HG03045 (cell line): ENCODE results near the gene SLIT3.

Source experiments
- ATAC-seq: cut with Tn5 transposase; IDR thresholded peaks from one replicate; pipeline ENCODE4 v1.9.1; 2021; ENCODE audit warnings: mild to moderate bottlenecking, moderate library complexity; ENCODE audit not compliant: unreplicated experiment

The SLIT3 gene

DNA sequence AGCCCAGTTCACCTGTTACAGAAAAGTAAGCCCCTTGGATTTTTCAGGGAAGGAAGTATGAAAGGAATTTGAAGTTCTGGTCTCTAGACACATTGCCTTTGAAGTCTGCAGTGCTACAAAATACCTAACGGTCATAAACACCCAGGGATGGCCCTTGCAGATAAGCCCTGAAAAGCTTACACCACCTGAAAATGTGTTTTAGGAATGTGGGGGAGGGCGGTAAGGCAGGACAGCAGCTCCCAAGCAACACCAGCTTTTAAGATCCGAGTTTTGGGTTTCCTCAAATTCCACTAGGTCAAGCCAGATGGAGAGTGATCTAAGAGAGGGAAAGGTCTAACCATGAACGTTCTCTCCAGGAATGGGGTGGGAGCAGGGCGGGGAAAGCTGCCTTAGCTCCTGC is 607.6 kb downstream of the SLIT3 start:
- ATAC-seq, result no peak

DNA sequence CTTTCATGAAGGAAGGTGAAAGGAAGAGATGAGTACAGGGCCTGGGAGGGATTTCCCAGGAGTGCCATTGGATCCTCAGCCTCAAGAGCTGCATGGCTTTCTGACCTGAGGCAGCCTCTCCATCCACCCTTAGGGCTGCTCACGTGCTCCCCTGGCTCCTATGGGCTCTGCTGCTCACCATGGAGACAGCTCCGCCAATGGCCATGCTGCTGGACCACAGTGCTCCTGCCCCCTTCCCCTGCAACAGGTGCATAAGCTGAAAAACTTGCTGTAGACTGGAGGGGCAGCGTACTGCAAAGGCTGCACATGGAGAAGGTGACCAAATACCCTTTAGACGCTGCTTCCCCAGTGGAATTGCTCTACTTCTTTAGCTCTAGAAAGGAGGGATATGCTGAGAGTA is 609.0 kb downstream of the SLIT3 start:
- ATAC-seq, result no peak

DNA sequence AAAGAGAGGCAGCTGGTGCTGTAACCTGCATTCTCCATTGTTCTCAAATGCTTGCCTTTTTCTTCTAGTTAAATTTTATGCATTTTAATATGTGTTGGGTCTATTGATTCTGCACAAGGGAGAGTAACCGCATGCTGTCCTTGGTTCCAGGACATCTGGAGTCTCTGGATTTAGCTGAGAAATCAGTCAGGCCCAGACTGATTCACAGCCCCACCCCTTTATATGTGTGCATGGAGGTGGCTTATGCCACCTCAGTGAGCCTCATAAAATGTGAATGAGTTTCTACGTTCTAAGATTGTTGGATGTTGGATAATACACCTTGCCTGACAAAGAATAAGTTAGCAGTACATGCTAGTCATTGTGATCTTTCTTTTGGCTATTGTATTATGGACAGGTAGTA is 611.7 kb downstream of the SLIT3 start:
- no peak for ATAC-seq

DNA sequence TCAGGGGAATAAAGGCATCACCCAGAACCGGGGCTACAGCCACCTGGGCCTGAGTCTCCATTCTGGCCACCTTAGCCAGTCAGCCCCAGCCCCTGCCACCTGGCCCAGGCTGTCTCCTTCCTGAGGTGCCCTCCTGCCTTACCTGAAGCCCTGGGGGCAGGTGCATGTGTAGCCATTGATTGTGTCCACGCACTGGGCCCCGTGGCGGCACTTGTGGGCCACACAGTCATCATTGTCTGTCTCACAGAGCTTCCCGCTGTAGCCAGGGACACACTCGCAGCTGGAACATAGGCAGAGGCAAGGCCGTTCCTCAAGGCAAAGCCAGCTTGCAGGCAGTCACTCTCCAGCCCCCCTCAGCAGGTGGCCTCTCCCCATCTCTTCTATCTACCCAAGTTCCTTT is 614.1 kb downstream of the SLIT3 start:
- no peak for ATAC-seq

DNA sequence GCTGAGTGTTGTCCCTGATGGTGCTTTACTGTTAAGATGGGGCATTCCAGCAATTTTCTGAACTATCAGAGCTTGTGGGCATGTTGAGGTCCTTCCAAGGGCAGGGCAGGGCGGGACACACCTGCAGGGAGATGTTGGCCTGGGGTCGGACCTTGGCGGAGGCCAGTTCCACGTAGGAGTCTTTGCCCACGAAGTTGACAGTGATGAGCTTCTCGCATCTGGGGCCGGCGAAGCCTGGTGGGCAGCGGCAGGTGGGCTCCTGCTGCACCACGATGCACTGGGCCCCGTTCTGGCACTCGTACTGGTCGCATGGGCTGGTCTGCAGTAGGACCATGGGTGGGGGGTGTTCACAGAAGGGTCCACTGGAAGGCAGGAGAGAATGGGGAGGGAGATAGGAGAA is 615.4 kb downstream of the SLIT3 start:
- ATAC-seq, result no peak

DNA sequence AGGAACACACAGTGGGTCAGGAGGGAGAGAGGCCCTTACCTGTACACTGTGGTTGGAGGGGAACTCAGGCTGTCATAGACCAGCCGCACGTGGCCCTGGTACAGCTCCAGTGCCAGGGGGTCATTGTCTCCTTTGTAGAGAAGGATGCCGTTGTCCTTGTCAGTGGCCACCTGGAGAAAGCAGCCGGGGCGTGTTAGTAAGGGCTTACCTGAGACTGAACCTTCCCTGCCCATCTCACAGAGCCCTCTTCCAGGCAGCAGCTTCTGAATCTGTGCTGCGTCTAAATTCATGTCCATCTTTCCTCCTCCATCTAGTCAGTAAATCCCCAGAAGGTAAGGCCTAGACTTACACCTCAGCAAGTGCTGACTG is 617.0 kb downstream of the SLIT3 start:
- ATAC-seq, result no peak

DNA sequence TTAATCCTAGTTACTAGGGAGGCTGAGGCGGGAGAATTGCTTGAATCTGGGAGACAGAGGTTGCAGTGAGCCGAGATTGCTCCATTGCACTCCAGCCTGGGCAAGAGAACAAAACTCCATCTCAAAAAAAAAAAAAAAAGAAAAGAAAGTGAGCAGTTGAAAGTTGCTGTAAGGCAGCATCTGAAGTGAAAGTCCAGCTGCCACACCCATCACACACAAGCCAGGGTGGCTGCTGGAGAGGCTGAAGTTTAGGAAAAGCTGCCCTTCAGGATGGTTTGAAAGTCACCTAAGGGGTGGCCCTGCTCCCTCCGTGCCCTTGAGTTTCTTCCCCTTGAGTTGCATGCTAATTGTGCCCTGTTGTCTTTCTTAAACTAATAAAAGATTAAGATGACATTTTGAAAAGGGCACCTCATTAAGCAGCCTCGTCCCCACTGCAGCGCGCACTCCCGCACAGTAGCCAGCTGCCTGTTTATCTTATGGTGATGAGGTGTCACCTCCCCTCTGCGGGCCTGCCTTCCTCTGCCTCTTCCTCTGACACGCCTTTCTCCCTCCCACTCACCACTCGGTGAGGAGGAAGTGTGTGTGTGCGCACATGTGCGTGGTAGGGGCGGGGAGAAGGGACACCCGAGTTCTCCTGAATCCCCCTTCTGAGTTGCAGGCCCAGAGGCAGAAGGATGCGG is 617.6 kb downstream of the SLIT3 start:
- no peak for ATAC-seq

DNA sequence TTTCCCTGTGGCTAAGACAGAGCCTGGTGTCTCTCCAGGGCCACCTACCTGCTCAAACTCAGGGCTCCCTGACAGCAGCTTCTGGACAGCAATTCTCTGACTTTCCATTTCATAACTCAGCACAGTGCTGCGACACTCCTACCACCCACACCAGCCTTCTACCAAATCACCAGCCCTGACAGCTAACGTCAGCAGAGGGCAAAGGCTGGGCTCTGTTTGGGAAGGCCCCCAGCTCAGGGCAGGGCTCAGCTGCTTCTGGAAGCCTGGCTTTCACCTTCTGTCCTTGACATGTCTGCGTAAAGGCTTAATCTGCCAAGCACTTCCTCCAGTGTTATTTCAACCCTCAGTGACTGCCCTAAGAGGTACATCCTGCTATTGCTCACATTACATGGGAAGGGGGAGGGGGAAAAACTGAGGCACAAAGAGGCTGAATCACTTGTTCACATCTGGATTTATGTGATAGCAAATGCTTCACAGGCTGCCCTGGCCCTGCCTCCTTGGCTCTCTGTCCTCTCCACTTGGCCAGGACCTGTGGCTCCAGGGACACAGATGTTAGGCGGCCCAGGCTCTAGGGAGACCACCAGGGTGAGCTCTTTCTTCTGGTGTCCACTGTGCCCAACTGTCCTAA is 619.3 kb downstream of the SLIT3 start:
- no peak for ATAC-seq

DNA sequence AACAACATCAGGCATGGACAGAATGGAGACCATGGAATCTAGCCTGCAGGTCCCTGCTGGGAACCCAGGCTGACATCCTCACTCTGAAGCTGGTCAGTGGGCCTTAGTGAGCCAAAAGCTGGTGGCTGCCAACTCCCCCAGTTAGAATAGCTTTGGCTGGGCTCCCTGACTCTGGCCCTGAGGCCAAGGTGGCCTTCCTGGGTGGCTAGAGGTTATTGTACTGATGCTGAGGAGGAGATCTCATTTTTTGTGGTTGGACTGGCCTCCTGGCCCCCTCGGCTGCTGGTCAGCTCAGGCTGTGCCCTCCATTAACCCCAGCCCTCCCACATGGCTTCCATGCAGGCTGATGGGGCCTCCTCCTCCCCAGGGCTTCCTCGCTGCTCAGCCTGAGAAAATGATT is 620.5 kb downstream of the SLIT3 start:
- ATAC-seq, result no peak

DNA sequence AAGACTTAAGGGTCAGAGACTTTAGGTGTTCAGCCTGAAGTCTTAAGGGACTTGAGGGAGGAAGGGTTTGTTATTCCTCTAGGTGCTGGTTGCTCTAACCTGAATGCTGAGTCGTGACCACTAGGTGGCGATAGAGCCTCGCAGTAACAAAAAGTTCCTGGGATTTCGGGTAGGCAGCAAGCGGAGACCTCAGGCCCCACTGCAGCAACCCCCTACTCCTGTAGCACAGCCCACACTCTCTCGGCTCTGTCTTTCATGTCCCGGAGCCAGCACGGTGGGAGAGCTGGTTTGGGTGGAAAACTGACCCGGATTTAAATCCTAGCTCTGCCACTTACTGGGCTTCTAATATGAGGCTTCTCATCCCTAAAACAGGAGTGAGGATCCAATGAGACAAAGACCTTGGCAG is 621.4 kb downstream of the SLIT3 start:
- peak; percentile 47 for ATAC-seq

DNA sequence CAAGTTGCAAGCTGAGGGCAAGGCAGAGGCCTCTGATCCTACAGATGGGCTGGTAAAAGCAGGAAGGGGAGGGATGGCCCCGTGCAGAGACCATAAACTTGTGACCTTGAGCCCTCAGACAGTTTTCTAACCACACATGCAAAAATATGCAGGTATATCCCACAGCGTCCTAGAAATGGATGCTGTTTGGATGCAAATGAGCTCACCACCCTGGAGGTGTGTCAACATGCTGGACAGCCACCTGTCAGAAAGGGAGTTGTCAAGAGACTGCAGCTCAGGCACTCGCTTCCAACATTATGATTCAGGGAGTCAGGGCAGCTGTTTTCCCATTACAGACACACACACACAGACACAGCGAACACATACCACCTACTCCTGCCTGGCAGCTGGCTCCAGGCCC is 624.4 kb downstream of the SLIT3 start:
- ATAC-seq, result no peak

DNA sequence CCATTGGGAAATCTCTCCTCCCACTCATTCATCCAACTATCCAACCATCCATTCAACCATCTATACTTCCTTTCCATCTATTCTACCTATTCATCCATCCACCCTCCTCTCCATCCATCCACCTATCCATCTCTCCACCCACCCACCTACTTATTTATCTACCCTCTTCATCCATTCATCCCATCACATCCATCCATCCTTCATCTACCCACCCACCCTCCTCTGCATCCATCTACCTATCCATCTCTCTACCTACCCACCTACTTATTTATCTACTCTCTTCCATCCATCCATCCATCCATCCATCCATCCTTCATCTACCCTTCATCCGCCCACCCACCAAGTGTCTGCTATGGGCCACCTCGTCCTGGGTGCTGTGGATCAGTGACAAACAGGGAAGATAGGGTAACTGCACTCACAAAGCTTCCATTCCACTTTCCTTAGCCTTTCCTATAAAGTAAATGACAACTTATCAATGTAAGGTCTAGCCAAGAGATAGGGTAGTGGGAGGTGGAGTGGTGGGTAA is 625.0 kb downstream of the SLIT3 start:
- no peak for ATAC-seq

DNA sequence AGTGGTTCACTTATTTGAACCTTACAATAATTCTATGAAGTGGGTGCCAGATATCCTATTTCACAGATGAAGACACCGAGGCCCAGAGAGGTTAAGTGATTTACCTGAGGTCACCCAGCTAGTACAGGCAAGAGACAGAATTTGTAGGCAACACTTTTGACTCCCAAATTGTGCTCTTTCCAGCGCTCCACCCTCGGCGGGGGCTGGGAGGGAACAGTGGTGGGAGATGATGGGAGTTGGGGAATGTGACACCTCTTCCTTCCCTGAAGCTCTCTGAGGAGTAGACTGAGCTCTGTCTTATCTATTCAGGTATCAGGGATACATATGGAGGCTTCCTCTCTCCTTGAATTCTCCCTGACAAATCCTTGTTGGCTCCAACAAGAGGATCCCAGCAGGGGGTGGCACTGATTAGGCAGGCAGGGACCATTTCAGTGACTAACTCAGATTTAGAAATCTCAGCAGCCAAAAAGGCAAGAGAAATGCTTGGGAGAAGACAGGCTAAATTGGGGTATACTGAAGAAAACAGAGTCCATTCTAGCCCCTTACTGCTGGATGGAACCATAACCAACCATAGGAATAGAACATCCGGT is 626.0 kb downstream of the SLIT3 start:
- no peak for ATAC-seq

DNA sequence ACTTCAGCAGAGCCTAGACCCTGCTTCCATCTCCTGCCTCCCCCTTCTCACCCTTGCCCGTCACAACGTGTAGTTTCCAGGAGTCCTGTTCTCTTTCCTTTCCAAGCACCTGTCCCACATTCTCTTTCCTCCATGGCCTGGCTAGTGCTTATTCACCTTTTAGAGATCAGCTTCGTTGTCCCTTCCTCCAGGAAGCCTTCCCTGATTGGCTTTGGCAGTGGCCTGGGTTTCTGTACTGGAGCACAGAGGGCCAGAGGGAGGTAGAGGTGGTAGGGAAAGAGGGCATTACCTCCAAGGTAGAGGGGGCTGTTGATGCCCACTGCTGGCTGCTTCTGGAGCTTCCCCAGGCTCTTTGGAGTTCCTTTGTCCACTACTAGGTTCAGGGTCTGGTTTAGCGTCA is 628.1 kb downstream of the SLIT3 start:
- no peak for ATAC-seq

DNA sequence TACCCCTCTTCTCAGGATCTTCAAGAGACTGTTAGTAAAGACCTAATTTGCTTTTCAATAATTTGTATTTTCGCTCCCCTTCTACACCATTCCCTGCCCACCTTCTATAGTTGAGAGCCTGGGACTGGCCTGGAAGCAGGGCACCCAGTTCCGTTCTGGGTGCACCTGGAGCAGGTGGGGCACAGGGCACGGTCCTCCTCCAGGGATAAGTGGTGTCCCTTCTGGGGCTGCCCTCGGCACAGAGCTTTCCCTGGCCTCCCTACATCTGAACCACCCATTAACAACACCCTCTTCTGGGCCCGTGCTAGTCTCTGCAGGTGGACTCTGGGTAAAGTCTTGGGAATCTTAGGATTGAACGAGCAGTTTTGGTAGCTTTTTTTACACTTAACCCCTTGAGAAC is 628.9 kb downstream of the SLIT3 start:
- ATAC-seq, result no peak

DNA sequence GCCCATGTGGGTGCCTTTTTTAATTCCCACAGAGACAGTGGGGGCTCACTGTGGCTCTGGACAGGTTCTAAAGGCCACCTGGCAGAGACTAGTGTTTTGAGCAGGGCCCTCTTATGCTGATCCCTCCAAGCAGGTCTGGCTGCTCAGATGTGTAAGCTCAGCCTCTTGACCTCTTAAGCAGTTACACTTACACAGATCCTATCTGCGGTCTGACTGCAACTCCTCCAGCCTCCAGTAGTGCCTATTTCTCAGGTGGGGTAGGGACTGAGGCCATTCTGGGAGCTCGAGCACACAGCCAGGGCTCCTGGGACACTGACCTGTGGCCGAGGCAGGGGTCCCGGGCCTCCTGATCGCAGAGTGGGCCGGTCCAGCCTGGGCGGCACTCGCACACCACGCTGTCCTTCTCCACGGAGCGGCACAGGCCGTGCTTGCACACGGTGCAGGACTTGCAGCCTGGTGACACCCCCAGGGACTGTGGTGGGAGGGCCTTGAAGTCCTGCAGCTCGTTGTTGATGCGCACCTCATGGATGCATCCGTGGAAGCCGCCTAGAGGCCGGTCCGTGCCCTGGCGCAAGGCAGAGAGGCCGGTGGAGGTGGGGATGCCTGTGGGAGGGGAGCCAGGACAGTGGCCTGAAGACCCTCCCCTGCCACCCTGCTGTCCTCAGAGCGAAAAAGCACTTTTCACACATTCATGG is 629.9 kb downstream of the SLIT3 start:
- no peak for ATAC-seq

DNA sequence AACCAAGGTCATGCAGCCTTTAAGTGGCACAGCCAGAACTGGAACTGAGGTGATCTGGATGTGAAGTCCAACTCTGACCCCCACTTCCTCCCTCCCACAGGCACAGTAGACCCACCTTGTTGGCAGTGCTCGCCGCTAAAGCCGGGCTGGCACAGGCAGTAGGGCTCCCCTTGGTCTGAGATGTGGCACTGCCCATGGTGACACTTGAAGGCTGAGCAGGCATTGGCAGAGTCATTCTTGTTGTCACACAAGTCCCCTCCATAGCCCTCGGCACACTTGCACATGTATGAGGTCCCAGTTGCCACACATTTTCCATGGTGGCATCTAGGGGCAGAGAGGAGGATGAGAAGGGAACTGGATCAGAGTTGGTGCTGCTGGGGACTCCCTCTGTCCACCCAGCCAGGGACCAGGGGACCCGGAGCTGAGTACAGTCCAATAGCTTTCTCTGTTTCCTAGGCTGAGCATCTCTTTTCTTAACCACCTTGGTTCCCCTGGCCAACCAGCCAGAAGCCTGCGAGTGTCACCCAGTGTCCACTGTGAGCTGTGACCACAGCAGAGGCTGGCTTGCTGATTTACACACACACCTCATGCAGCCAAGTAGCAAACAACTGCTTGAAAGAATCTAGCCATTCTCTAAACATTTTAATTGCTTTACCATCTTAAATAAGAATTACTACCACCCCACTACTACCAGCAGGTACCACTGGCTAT is 631.1 kb downstream of the SLIT3 start:
- ATAC-seq, result no peak

DNA sequence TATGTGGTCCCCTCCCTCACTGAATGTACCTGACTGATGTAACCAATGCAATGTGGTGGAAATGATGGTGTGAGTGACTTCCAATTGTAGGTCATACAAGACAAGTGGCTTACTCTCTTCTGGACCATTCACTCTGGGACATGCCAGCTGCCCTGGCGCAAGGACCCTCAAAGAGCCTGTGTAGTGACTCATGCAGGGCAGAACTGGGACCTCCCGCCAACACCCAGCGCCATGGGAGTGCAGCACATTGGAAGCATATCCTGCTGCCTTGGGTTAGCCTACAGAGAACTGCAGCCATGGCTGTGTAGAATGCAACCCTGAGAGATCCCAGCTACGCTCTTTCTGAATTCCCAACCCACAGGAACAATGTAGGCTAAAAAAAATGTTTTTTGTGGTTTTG is 631.8 kb downstream of the SLIT3 start:
- no peak for ATAC-seq

DNA sequence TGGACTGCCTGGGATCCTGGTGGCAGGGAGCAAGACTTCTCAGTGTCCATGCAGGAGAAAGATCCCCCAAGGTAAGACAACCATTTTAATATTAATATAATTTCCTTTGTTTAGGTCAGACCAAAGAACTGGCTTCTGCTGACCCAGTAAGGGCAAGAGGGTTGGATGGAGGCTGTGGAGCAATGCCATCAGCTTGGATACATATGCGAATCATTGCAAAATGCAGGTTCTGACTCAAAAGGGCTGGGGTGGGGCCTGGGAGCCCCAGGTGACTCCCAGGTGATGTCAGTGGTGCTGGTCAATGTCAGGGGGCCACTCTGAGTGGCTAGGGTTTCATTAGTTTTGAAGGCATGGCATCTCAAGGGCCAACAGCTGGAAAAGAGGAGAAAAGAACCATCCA is 632.9 kb downstream of the SLIT3 start:
- ATAC-seq, result no peak

DNA sequence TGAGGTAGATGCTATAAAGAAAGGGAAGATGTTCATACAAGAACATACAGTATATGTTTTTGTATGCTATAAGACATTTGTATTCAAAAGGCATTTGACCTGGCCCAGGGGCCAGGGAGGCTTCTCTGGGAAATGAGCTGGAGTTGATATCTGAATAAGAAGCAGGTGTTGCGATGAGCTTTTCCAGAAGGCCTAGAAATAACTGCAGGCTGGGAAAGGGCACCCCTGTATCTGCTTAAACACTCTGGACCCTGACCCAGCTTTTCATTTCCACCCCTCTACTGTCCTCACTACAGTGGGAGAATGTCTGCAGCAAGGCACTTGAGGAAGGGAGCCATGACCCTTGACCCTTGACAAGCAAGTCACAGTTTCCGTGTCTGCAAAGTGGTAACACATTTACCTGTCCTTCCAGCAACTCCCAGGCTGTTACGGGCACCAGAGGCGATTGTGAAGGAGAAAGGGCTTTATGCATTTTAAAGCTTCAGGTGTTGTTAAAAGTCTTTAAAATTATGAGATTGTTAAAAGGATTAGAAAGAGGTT is 633.6 kb downstream of the SLIT3 start:
- no peak for ATAC-seq

DNA sequence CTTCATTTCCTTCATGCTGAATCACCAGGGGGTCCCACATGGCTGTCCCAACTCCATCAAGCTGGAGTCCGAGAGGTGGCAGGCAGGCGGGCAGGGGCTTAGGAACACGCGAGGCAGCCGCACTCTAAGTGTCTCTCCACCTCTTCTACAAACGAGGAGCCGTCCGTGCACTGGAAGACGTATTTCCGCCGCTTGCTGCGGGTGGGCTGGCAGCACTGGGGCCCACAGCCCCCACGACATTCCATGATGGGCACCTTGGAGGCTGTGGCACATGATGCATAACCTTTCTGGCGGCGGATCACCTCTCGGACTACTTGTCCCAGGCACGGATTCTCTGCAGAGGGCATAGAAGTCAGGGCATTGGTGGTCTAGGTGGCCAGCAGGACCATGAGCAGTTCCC is 634.6 kb downstream of the SLIT3 start:
- no peak for ATAC-seq
